Measurements from ENCODE around the gene TNFSF12. TPM values are rescaled to one million over a fixed set of nuclear protein-coding genes. Genes with fewer than 3 reads are reported as not detected.
"Not testable (repeated sequence)": the region's sequence is repeated elsewhere in the genome, so short reads cannot be mapped to it uniquely, and the experiment has no call there.

The TNFSF12 gene

GRCh38 chr17:7592422-7593021 lies 43.7 kb downstream of the TNFSF12 start:
- no peaks in the 10 kb centered on the region for H3K9me3 ChIP-seq (replicated peaks; ENCODE audit: low read length)
- no peak overlapping the region for H3K9ac ChIP-seq (ENCODE audit: low read depth, low read length)
- peaks cover 36% of the 10 kb centered on the region for H3K4me1 ChIP-seq (ENCODE audit: control insufficient read depth, insufficient read depth, low read length)
- H3K4me2 ChIP-seq (ENCODE audit: low read length): no peak overlapping the region
- H3K4me3 ChIP-seq (ENCODE audit: low read length): no peak overlapping the region
- H3K27me3 ChIP-seq (ENCODE audit: control insufficient read depth, insufficient read depth, low read length): no peaks in the 10 kb centered on the region
- H3K36me3 ChIP-seq (ENCODE audit: insufficient read depth, low read length): peaks cover 75% of the 10 kb centered on the region

GRCh38 chr17:7593296-7593695 lies 44.4 kb downstream of the TNFSF12 start:
- Histone ChIP-seq H3K9me3 (replicated peaks; ENCODE audit: low read length) (no peaks in the 10 kb centered on the region), H3K4me2 (ENCODE audit: low read length) (no peak overlapping the region), H3K9ac (ENCODE audit: low read depth, low read length) (no peak overlapping the region), H3K36me3 (ENCODE audit: insufficient read depth, low read length) (peaks cover 75% of the 10 kb centered on the region), H3K4me3 (ENCODE audit: low read length) (no peak overlapping the region), H3K4me1 (ENCODE audit: control insufficient read depth, insufficient read depth, low read length) (peaks cover 28% of the 10 kb centered on the region), H3K27me3 (ENCODE audit: control insufficient read depth, insufficient read depth, low read length) (no peaks in the 10 kb centered on the region)

GRCh38 chr17:7597561-7597960 lies 48.7 kb downstream of the TNFSF12 start:
- H3K4me1 ChIP-seq (ENCODE audit: control insufficient read depth, insufficient read depth, low read length); H3K4me3 ChIP-seq (ENCODE audit: low read length); H3K27me3 ChIP-seq (ENCODE audit: control insufficient read depth, insufficient read depth, low read length); H3K4me2 ChIP-seq (ENCODE audit: low read length); H3K9ac ChIP-seq (ENCODE audit: low read depth, low read length); H3K9me3 ChIP-seq (replicated peaks; ENCODE audit: low read length): not testable (repeated sequence)
- H3K36me3 ChIP-seq (ENCODE audit: insufficient read depth, low read length): peaks cover 74% of the 10 kb centered on the region

- H3K27me3 ChIP-seq (ENCODE audit: control insufficient read depth, insufficient read depth, low read length): no peaks in the 10 kb centered on the region
Measured at GRCh38 chr17:7606280-7606679, 57.4 kb downstream of the TNFSF12 start.

More at GRCh38 chr17:7606280-7606679, 57.4 kb downstream of the TNFSF12 start:
- Histone ChIP-seq H3K36me3 (ENCODE audit: insufficient read depth, low read length) (peaks cover 37% of the 10 kb centered on the region), H3K9ac (ENCODE audit: low read depth, low read length) (no peak overlapping the region), H3K9me3 (replicated peaks; ENCODE audit: low read length) (no peaks in the 10 kb centered on the region), H3K4me2 (ENCODE audit: low read length) (no peak overlapping the region), H3K4me1 (ENCODE audit: control insufficient read depth, insufficient read depth, low read length) (no peaks in the 10 kb centered on the region), H3K4me3 (ENCODE audit: low read length) (no peak overlapping the region)

Small RNA genes within 50 kb of the gene (small RNA-seq; reads per million reads assigned to genes)
- gene CD68 (not detected), gene RF00019 (not detected), gene SNORA48 (not detected), gene SNORD10 (not detected)
